HG03108 (cell line): Measurements from ENCODE around the gene TOX3.

Experiments
- ATAC-seq: cut with Tn5 transposase; IDR thresholded peaks from one replicate; pipeline ENCODE4 v1.9.1; 2021; ENCODE audit warnings: moderate library complexity; ENCODE audit not compliant: unreplicated experiment

The TOX3 gene

DNA sequence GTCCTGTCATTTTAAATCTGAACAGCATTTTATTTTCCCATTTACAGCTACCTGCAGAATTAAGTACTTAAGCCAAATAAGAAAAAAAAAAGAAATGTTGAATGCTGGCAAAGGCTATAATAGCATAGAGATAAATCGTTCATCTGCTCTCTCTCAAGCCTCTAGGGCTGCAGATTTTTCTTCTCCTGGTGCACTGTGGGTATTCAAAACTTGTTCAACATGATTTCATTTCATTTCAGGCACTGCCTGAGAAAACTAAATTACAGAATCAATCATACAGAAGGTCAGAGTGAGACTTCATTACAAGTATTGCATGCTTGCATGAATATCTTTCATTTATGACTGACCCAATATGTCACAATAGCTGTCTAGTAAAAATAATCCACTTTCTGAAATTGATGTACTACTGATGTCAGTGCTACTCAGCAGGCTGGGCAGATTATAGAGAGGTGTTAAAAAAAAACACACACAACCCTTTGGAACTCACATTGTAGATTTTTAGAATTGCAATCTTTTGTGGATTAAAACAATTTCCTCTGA is 86.2 kb downstream of the TOX3 start:
- no peak for ATAC-seq

DNA sequence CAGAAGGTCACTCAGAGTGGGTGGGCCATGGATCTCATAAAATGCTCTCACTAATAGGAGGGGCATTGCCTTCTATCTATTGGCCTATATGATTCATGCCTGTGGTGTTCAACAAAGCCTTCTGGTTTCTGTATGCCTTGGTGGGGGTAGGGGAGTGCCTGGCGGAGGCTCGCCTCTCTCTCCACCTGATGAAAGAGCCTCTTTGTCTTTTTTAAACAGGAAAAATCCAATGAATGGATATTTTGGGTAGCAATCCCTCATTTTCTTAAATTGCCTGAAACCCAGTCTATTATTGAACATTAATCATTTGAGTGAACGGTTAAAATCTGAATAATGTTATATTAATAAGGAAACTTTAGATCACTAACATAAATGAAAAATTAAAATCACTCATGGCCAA is 90.6 kb downstream of the TOX3 start:
- no peak for ATAC-seq

DNA sequence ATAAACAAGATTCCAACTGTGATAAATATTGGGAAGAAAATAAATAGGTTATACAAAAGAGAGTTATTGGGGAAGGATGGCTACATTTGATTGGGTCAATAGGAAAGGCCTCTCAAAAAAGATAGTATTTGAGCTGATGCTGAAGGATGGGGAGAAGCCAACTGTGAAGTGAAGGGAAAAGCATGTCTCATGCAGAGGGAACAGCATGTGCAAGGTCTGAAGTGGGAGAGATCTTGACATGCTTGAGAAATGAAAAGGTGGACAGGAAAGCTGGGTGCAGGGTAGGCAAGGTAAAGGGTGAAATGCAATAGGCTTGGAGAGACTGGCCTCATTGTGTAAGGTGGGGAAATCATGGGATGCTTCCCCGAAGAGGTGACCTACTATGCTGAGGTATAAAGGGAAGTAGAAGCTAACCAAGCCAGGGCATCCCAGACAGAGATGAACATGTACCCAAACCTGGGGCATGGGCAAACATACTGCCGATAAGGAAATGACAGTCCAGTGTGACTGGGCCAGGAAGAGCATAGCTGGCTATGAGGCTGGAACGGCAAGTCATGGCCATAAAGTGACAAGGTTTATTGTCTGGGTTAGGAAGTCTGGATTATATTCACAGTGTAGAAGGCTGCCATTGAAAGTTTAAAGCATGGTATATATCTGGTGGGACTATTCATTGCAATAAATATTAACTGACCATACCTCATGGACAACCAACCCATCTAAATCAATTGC is 91.2 kb downstream of the TOX3 start:
- no peak for ATAC-seq

DNA sequence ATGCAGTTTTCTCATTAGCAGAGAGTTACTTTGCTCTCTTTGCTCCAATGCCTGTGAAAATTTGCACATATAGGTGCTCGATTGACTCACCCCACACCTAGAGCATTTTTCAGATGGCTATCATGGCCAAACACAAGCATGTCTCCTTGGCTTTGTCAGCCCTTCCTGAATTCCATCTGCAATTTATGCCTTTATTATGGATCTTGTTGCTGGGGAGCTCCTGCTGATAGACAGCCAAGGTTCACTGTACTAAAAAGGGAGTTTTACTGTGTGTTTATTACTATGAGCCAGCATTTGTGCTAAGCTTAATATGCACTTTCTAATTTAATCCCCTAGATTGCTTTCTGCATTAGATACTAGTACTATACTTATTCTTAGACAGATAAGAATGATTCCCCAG is 93.3 kb downstream of the TOX3 start:
- no peak for ATAC-seq

DNA sequence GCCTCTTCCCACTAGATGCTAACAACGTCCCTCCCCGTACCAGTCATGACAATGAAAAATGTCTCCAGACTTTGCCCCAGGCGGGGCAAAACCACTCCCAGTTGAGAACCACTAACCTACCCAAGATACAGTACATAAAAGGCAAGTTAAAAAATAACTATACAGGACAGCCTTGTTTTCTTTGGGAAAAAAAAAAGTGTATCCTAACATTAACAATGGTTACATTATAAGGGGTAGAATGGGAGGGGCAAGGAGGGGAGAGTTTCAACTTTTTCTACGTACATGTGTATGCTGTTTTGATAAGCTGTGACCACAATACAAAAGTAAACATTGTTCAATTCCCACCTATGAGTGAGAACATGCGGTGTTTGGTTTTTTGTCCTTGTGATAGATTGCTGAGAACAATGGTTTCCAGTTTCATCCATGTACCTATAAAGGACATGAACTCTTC is 94.9 kb downstream of the TOX3 start:
- no peak for ATAC-seq

DNA sequence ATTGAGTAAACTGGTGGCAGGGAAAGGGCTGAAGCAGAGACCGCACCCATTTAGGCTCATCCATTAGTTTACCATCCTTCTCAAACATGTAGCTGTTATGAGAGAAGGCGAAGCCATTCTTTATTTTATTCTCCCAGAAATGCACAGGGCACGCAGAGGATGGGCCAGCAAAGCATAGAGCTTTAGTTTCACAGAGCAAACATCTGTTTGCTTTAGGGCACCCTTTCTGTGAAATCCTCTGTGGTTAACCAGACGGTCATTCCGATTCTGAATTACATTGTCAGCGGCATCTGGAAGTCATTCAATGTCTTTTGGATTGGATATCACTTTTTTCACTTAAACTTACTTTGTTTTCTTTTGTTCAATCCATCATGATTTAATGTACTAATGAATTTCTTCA is 96.0 kb downstream of the TOX3 start:
- no peak for ATAC-seq

DNA sequence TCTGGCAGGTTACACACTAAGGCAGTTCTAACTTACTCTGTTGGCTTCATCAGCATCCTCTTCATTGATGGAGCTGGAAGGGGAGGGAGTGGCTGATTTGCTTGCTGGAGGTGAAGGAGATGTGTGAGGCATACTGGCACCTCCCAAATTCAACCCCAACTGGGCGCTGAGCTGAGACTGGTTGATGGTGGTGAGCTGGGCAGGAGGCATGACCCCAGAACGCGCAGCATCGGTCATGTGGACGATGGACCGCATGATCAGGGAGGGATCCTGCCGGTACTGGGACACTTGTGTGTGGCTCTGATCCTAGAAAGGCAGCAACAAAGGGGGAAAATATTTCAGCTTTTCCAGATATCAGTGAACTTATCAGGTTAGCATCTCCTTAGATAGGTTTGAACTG is 96.7 kb downstream of the TOX3 start:
- ATAC-seq, result no peak

DNA sequence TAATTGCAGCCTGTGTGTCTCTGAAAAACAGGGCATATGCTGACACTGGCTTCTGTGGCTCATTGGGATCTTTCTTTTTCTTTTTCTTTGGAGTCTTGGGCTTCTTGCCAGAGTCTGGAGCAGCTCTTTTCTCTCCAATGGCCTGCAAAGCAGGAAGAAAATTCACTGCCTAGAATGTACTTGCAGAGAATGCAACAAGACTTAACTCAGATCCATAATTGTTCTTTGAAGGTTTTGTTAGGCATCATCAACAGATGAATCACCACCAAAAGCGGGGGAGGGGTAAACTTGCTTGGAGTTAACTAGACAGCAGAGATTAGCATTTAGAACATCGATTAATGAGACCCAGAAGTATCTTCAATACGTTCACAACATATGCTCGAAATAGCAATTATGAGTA is 100.9 kb downstream of the TOX3 start:
- ATAC-seq, result no peak

DNA sequence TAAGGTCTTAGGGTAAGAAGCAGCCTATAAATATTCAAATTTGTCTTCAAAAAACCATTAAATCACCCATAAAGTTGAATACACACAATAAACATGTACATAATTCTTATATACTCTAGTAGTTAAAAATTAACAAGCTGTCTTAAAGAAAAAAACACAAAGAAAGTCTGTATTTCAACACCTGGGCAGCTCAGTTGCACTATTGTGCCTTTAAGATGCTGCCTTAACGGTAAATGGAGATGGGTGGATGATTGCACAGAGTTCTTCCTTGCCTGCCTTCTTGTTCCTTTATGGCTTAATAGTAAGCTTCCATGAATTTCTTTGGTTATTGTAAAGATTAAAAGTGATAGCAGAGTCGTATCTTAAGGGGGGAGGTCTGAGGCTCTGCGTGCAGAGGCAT is 105.1 kb downstream of the TOX3 start:
- no peak for ATAC-seq

DNA sequence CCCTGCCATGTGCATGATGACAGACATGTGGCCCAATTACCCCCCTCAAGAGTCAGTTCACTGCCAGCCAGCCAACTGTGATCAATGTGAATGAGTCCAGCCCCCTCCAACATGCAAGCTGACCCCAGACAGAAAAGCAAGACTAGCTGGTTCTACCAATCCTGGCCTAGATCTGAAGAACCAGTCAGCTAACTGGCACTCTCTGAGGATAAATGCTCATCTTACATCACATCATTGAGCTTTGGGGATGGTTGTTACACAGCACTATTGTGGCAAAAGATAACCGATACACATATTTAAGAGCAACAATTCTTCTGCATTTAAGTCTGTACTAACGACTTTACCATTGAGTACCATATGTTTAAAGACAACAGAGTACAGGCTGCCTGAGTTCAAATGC is 106.7 kb downstream of the TOX3 start:
- no peak for ATAC-seq

DNA sequence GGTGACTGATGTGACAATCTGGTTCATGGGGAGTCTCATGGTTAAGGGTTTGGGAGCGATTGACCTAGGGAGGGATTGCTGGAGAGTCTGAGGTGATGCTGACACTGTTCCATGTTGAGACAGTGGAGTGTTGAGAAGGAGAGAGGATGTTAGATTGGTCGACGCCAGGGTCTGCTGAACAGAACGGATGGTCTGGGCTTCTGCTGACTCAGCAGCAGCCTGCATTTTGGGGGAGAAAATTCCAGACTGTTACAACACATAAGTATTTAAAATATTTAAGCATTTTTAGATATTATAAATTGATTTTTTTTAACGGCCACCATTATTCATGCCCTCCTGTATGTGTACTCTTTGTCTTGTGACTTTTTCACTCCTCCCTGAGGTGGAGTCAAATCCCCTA is 107.2 kb downstream of the TOX3 start:
- no peak for ATAC-seq

DNA sequence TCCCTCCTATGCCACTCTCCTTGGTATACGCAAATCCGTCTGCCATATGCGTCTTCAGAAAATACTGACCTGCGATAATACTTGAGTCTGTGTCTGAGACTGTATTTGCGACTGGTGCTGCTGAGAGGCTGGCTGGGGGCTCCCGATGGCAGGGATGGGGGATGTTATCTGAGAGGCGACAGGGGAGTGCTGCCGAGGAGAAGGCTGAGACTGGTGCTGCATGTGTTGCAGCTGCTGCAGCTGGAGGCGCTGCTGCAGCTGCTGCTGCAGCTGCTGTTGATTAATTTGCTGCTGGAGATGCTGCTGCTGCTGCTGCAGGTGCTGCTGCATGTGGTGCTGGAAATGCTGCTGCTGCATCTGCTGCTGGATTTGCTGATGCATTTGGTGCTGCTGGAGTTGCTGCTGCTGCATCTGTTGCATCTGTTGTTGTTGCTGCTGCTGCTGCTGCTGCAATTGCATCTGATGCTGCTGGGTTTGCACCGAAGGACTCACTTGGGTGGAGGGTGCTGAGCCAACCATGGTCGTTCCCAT is 107.7 kb downstream of the TOX3 start:
- no peak for ATAC-seq

DNA sequence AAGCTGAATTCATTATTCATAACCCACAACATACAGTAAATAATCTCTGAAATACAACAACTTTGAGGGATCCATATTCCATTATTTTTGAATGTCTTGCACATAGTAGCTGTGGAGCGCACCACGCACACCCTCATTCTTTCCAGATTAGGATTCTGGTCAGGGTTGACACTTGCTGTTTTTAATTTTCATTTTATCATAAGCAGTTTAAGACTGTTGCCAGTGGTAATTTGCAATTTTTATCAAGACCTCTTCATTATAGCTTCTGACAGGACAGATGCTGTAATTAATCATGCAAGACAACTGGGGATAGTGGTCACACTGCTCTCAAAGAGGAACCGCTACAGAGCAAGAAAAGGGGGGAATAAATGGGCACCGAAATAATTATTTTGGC is 109.7 kb downstream of the TOX3 start:
- no peak for ATAC-seq

DNA sequence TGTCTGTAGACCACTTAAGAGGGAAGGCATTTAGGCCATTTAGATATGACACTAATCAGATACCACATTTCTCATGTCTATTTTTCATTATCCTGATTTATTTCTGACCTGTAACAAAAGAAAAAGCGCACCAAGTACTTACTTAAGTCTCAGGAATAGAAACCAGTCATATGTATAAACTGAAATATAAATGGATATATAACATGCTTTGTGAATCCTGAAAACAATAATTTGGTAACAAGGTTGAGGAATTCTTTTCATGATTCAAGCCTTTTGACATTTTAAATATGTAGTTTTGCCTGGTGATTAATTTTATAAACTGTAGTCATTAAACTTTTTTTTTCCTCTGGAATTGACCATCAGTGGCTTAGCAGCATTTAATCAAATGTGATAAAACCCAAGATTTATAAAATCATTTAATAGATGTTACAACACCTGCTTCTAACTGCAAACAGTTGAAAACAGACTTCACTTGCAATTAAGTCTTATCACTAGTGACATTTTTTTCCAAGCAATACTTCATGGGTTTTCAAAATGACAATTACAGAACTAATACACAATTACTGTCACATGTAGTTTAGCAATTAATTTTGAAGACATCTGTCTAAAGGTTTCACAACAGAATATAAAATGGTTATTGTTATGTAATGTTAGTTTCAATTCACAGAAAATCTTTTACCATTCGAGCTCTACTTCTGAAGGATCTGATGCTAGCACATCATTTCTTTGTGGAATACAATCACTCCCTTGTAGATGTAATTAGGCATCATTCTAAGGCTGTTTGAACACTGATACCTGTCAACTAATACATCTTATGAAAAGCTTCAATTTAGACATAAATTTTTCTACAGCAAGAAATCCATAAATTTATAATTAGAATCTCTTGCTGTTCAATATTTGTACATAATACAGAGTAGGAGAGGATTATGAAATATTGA is 110.3 kb downstream of the TOX3 start:
- no peak for ATAC-seq

DNA sequence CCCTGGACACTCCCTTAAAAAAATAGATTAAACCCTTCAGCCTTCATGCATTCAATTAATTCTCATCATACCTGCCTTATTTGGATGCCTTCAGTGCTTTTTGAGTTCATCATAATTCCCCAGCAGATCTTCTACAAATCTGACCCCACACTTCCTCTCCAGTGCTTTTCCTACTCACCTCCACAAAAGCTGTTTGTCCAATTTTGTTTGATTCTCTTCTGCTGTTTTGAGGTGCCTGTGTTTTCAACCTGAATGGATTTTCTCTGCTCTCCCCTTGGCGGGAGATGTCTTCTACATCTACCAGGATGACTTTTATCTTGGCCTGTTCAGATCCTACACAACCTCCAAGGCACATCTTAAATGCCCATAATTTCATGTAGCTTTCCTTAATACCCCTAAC is 112.7 kb downstream of the TOX3 start:
- ATAC-seq, result no peak

DNA sequence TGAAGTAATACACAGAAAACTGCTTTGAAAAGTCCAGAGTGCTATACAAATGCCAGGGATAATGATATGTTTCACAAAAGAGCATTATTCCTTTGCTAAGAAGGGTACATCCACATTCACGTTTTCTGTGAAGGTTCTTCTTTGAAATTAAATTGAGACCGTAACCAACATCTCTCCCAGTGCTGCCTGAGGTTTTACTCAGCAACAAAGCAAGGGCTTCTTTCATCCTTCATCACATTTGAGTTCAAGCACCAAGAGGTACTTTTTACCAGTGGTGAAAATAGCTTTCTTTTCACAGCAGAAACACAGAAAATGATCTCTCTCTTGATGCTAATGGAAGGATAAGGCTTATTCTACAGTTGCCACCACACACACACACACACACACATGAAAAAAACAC is 113.3 kb downstream of the TOX3 start:
- no peak for ATAC-seq

DNA sequence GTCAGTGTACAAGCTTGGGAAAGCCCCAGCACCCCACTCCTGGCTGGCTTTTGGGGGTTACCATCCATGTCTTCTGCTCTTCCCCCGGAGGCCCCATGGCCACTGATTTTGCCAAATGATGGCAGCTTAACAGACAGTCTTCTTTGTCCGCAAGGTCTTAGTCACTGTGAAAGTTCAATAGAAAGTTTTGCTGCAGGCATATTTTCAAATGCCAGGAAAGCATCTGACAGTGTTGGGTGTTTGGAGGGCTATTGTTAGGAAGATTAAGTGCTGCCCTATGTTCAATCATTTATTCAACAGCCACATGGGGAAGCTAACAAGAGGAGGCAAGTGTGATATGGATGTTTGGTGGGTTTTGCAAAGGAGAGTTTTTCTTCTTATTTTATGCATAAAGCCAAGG is 122.4 kb downstream of the TOX3 start:
- ATAC-seq, result no peak

DNA sequence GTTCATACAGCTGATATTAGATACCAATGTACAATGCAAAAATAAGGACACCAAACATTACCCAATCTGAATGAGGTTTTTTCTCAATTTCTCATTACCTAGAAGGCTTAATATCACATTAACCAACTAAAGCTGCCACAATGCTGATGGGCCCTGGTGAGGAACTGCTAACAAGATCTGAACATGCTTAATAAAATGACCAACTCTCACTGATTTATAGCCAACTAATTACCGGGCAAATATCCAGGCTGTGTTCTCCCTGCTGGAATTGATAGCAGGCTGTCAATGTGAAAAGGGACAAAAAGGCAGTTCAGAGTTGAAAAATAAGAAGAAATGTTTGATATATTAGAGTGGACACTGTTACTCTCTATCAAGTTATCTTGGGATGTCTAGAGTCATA is 124.6 kb downstream of the TOX3 start:
- no peak for ATAC-seq

DNA sequence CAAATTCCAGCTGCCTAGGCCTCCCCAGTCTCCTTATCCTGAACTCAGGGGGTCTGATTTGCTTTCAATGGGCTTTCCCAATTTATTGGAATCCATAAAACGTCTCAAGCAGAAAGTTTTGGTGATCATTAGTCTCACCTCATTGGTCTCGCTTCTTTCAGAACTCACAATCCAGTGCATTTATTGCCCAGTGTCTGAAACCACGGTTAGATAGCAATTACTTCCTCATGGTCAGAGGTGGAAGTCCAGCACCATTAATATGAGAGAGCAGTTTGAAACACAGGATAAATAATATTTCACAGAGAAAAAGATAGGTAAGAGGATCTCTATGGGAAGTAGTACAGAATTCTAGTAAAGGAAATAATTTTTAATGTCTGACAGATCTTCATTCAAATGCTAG is 128.7 kb downstream of the TOX3 start:
- ATAC-seq, result no peak

DNA sequence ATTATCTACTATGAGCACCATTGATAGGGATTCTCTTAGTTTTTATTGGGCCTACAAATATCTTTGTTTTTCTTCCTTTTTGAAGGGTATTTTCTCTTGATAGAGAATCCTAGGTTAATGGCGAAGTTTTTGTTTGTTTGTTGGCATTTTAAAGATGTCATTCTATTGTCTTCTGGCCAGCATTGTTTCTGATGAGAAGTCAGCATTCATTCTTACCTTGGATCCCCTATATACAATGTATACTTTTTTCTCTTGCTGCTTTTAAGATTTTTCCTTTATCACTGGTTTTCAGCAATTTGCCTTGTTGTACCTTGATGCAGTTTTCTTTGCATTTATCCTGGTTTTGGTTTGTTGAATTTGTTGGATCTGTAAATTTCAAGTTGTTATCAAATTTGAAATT is 130.1 kb downstream of the TOX3 start:
- no peak for ATAC-seq

DNA sequence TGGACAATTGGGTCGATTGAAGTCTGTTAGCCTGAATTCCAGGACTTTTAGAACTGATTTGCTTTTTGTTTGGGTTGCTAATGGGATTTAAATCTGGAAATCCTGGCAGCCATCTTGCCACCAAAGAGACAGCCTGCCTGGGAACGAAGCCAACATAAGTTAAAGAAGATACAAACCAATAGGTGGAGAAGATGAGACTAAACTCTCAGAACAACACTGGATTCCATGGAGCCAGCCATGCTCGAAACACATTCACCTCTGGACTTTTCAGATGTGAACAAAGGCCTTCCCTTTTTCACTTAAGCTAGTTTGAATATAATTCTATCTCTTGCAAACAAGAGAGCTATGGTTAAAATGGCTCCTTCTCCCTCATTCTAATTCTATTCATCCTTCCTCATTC is 135.9 kb downstream of the TOX3 start:
- ATAC-seq, result no peak
